ENCODE measurements around the gene CACFD1.

DNA sequence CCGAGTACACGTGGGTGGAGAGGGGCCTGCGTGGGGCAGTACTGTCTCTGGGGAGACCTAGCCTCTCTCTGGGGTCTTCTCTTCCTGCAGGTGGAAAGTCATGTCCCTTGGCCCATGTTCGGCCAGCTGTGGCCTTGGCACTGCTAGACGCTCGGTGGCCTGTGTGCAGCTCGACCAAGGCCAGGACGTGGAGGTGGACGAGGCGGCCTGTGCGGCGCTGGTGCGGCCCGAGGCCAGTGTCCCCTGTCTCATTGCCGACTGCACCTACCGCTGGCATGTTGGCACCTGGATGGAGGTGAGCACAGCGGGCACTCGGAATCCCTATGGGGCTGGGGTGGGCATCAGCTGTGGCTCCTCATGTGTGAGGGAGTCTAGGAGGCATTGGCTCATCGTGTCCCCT is 5.5 kb upstream of the CACFD1 start:
- TF ChIP-seq POLR2A (IDR thresholded peaks at IDR 0.05) (no peak), CTCF (IDR thresholded peaks at IDR 0.05 in 8 of 11, conservative IDR thresholded peaks at IDR 0.05 in 3 of 11) (no peak), POLR2AphosphoS5 (IDR thresholded peaks at IDR 0.05) (no peak)

Measured in spleen (tissue), 7 donors.